K562 (cell line): ENCODE data around the gene GPR32. TPM values are rescaled to one million over a fixed set of nuclear protein-coding genes. Genes with fewer than 3 reads are reported as not detected.

Experiments used
- ARID1B ChIP-seq: fragments of 450-650 bp; IDR thresholded peaks from 2 replicates; pipeline ENCODE4 v1.6.1; 2016; ENCODE audit warnings: antibody characterized with exemption, mild to moderate bottlenecking, inconsistent platforms
- CEBPB ChIP-seq: fragments of 450-650 bp; IDR thresholded peaks from 2 replicates; pipeline ENCODE4 v1.6.1; 2016; ENCODE audit warnings: missing genetic modification characterization, missing compliant biosample characterization
- CGGBP1 ChIP-seq: fragments of 250-450 bp; sonication (Bioruptor Pico); IDR thresholded peaks from 2 replicates; pipeline ENCODE4 v1.9.0; 2021; ENCODE audit warnings: mild to moderate bottlenecking
- DPF2 ChIP-seq: fragments of 450-650 bp; IDR thresholded peaks from 2 replicates; pipeline ENCODE4 v1.6.1; 2016
- E4F1 ChIP-seq: fragments of 250-450 bp; sonication (Bioruptor Pico); IDR thresholded peaks from 2 replicates; pipeline ENCODE4 v1.5.0; 2021; ENCODE audit warnings: mild to moderate bottlenecking, borderline replicate concordance
- EGR1 ChIP-seq: fragments of 450-650 bp; conservative IDR thresholded peaks from 2 replicates; pipeline ENCODE4 v1.6.1; 2017; ENCODE audit warnings: mild to moderate bottlenecking
- FOXJ2 ChIP-seq: fragments of 200-800 bp; sonication (Bioruptor generic); IDR thresholded peaks from 2 replicates; pipeline ENCODE4 v1.6.1; 2016; ENCODE audit warnings: missing genetic modification characterization, missing compliant biosample characterization
- LEF1 ChIP-seq: fragments of 450-650 bp; IDR thresholded peaks from 2 replicates; pipeline ENCODE4 v1.6.1; 2016; ENCODE audit warnings: mild to moderate bottlenecking
- MCM7 ChIP-seq, 2 experiments: fragments of 450-650 bp; IDR thresholded peaks; 2 replicates each; pipeline ENCODE4 v1.6.1; 2016 to 2018
- MIER1 ChIP-seq: fragments of 450-650 bp; IDR thresholded peaks from 2 replicates; pipeline ENCODE4 v1.6.1; 2016; ENCODE audit warnings: antibody characterized with exemption, mild to moderate bottlenecking, low read depth
- MLX ChIP-seq, 2 experiments: fragments of 450-650 bp in 1 of 2; sonication (generic) in 1 of 2; formaldehyde crosslinking; conservative IDR thresholded peaks; 2 replicates each; pipeline versions ENCODE4 v1.4.0 to v1.8.1; 2020 to 2022; ENCODE audit warnings: mild to moderate bottlenecking in 1 of 2, missing genetic modification reagents in 1 of 2
- NFIC ChIP-seq: fragments of 450-650 bp; IDR thresholded peaks from 2 replicates; pipeline ENCODE4 v1.6.1; 2017; ENCODE audit warnings: mild to moderate bottlenecking, inconsistent platforms
- NRF1 ChIP-seq, 2 experiments: fragments of 450-650 bp; IDR thresholded peaks in 1 of 2; conservative IDR thresholded peaks in 1 of 2; 2 replicates each; pipeline ENCODE4 v1.6.1; 2014; ENCODE audit warnings: mild to moderate bottlenecking in 2 of 2
- RBBP5 ChIP-seq: fragments of 200-600 bp; sonication (generic); IDR thresholded peaks from 2 replicates; pipeline ENCODE4 v1.6.1; 2012; ENCODE audit warnings: borderline replicate concordance, mild to moderate bottlenecking, low read length, control low read depth, inconsistent platforms; ENCODE audit not compliant: insufficient read depth, poor library complexity, severe bottlenecking
- RUNX1 ChIP-seq: sonication (generic); IDR thresholded peaks from 2 replicates; pipeline ENCODE4 v1.6.1; 2016; ENCODE audit warnings: antibody characterized with exemption, low read depth
- THAP7 ChIP-seq: fragments of 250-450 bp; sonication (Bioruptor Pico); IDR thresholded peaks from 2 replicates; pipeline ENCODE4 v1.5.0; 2021
- ZBTB26 ChIP-seq: fragments of 450-650 bp; formaldehyde crosslinking; IDR thresholded peaks from 2 replicates; pipeline ENCODE4 v1.4.0; 2022; ENCODE audit warnings: missing genetic modification characterization
- ZNF134 ChIP-seq: fragments of 250-450 bp; sonication (Bioruptor Pico); conservative IDR thresholded peaks from 2 replicates; pipeline ENCODE4 v1.4.0; 2020
- ZNF23 ChIP-seq: fragments of 250-450 bp; sonication (Bioruptor Pico); IDR thresholded peaks from 2 replicates; pipeline ENCODE4 v1.4.0; 2020; ENCODE audit warnings: mild to moderate bottlenecking
- polyA plus RNA-seq, 8 experiments: library from polyadenylated mRNA; depleted of rRNA in 4 of 8; stranded (reverse) in 5 of 8; unstranded in 3 of 8; fragments of >200 nt; fragmentation: Nextera tagmentation in 2 of 8; fragmentation: Illumina TruSeq in 1 of 8; extraction: Ambion mirVana in 2 of 8; extraction: Trizol in 1 of 8; gene quantifications; 2 replicates each; pipeline versions ENCODE4 v1.2.1 to v1.2.3, GENCODE V29; 2011 to 2014; ENCODE audit warnings: inconsistent platforms in 1 of 8, missing spikeins in 1 of 8
- total RNA-seq, 7 experiments: library from RNA; depleted of rRNA in 6 of 7; stranded (reverse); fragments of >200 nt in 6 of 7; fragmentation: Illumina TruSeq in 2 of 7; extraction: Trizol in 2 of 7; gene quantifications; 2 replicates each; pipeline versions ENCODE4 v1.2.1 to v1.2.3, GENCODE V29; 2011 to 2021; ENCODE audit warnings: low replicate concordance in 1 of 7

GPR32 gene
- total and polyA plus RNA-seq, 9 of the 15 experiments (the other 6 are each of a cell fraction or from before 2014, with no cell fraction given), result not detected

- TF ChIP-seq NRF1 (conservative IDR thresholded peaks at IDR 0.05 in 1 of 2, IDR thresholded peaks at IDR 0.05 in 1 of 2) (peak in 1 of 2 experiments; percentile 26; a peak in 1 of 4 replicates), THAP7 (no peak), MCM7 (IDR thresholded peaks at IDR 0.05) (no peak), ZNF23 (no peak), MIER1 (no peak), ARID1B (0 out of 2 replicates have a peak, but pooled peaks have one; percentile 19), CGGBP1 (no peak), CEBPB (tag) (peak; percentile 65), ZBTB26 (CRISPR knock-in tag) (no peak), LEF1 (peak; percentile 66; the same call in 1 of the 2 replicates), FOXJ2 (0 out of 2 replicates have a peak, but pooled peaks have one; percentile 27), DPF2 (no peak), RBBP5 (peak; percentile 22), EGR1 (peak; percentile 28), RUNX1 (no peak), MLX (CRISPR knock-in tag; conservative IDR thresholded peaks at IDR 0.05) (no peak), E4F1 (CRISPR knock-in tag) (no peak), NFIC (peak; percentile 77), ZNF134 (CRISPR knock-in tag) (no peak)
Measured at GRCh38 chr19:50777830-50778303, 7.6 kb downstream of the GPR32 start (continued).
